WERI-Rb-1 (cell line): ENCODE data around the gene ZNF260.
A peak's percentile ranks its signal among the peaks of the same experiment; 100 is the strongest.

Experiments used
- DNase-seq: peaks from one replicate; pipeline ENCODE4 v3.0.0-alpha.2; 2020
- H3K27ac ChIP-seq: fragments of 250-450 bp; sonication (Bioruptor Pico); 2 replicates; pipeline ENCODE4 v1.5.1; 2020; ENCODE audit warnings: mild to moderate bottlenecking, moderate library complexity
- H3K27me3 ChIP-seq: fragments of 250-450 bp; sonication (Bioruptor Pico); 2 replicates; pipeline ENCODE4 v1.5.1; 2021; ENCODE audit warnings: mild to moderate bottlenecking, low read depth, moderate library complexity; ENCODE audit not compliant: insufficient read depth, severe bottlenecking
- H3K36me3 ChIP-seq: fragments of 250-450 bp; sonication (Bioruptor Pico); 2 replicates; pipeline ENCODE4 v1.5.1; 2020; ENCODE audit warnings: mild to moderate bottlenecking, moderate library complexity
- H3K4me3 ChIP-seq: 2 replicates; pipeline ENCODE4 v1.5.1; 2011; ENCODE audit warnings: low read depth, mild to moderate bottlenecking, control low read depth, low read length
- H3K9me3 ChIP-seq: fragments of 250-450 bp; sonication (Bioruptor Pico); 2 replicates; pipeline ENCODE4 v1.5.1; 2021; ENCODE audit warnings: mild to moderate bottlenecking, moderate library complexity; ENCODE audit not compliant: severe bottlenecking
- CTCF ChIP-seq: IDR thresholded peaks from 2 replicates; pipeline ENCODE4 v1.5.1; 2011; ENCODE audit warnings: low read depth, mild to moderate bottlenecking, control low read depth, inconsistent platforms, low read length

The ZNF260 gene

GRCh38 chr19:36488846-36489117 lies 39.3 kb downstream of the ZNF260 start:
- Histone ChIP-seq H3K27ac (peak overlapping the region; percentile 99), H3K36me3 (no peaks in the 10 kb centered on the region), H3K27me3 (no peaks in the 10 kb centered on the region), H3K4me3 (peak overlapping the region; percentile 75), H3K9me3 (peaks cover 4% of the 10 kb centered on the region)
- TF ChIP-seq CTCF: peak; percentile 26; the same call in 1 of the 2 replicates
- peak; percentile 31 for DNase-seq

- H3K36me3 ChIP-seq: no peaks in the 10 kb centered on the region
- no peaks in the 10 kb centered on the region for H3K27me3 ChIP-seq
- peak overlapping the region; percentile 99 for H3K27ac ChIP-seq
- H3K4me3 ChIP-seq: peak overlapping the region; percentile 75
- no peak for TF ChIP-seq CTCF
- DNase-seq: no peak
- H3K9me3 ChIP-seq: peaks cover 4% of the 10 kb centered on the region
Observed at GRCh38 chr19:36488118-36488845, 39.8 kb downstream of the ZNF260 start.

- Histone ChIP-seq H3K27ac (no peak overlapping the region), H3K36me3 (peaks cover 2% of the 10 kb centered on the region; the same call in 1 of the 2 replicates), H3K27me3 (no peaks in the 10 kb centered on the region), H3K9me3 (no peaks in the 10 kb centered on the region), H3K4me3 (no peak overlapping the region)
- no peak for TF ChIP-seq CTCF
- no peak for DNase-seq
Observed at GRCh38 chr19:36483653-36484052, 44.4 kb downstream of the ZNF260 start.

GRCh38 chr19:36482876-36483275 lies 45.2 kb downstream of the ZNF260 start:
- no peak for TF ChIP-seq CTCF
- no peaks in the 10 kb centered on the region for H3K27me3 ChIP-seq
- peaks cover 2% of the 10 kb centered on the region; the same call in 1 of the 2 replicates for H3K36me3 ChIP-seq
- H3K4me3 ChIP-seq: no peak overlapping the region
- no peak for DNase-seq
- H3K27ac ChIP-seq: no peak overlapping the region
- no peaks in the 10 kb centered on the region for H3K9me3 ChIP-seq
